ENCODE measurements around the gene ITGA5.

ITGA5 gene

GRCh38 chr12:54398995-54399793 is 19.9 kb downstream of the ITGA5 start:
- H3K9me3 ChIP-seq (ENCODE audit: low read depth, low read length), result no peaks in the 10 kb centered on the region
- no peak overlapping the region for H3K9ac ChIP-seq (ENCODE audit: insufficient read length)
- DNase-seq (ENCODE audit: low read depth, low spot score), result peak; percentile 45
- H3K36me3 ChIP-seq (ENCODE audit: insufficient read depth, low read length), result peaks cover 90% of the 10 kb centered on the region
- no peak overlapping the region for H3K4me3 ChIP-seq
- H3K27ac ChIP-seq, result no peak overlapping the region; the same call in 1 of the 2 replicates
- TF ChIP-seq POLR2AphosphoS5 (IDR thresholded peaks at IDR 0.05; ENCODE audit: borderline replicate concordance, low read depth, low read length) (no peak), EZH2 (IDR thresholded peaks at IDR 0.05) (no peak), FOXP2 (optimal IDR thresholded peaks at IDR 0.05; ENCODE audit: control extremely low read depth, extremely low read length, insufficient read depth) (no peak)

GRCh38 chr12:54398218-54398617 is 20.8 kb downstream of the ITGA5 start:
- TF ChIP-seq FOXP2 (optimal IDR thresholded peaks at IDR 0.05; ENCODE audit: control extremely low read depth, extremely low read length, insufficient read depth) (no peak), EZH2 (IDR thresholded peaks at IDR 0.05) (no peak), POLR2AphosphoS5 (IDR thresholded peaks at IDR 0.05; ENCODE audit: borderline replicate concordance, low read depth, low read length) (no peak)
- no peak overlapping the region for H3K27ac ChIP-seq
- peaks cover 81% of the 10 kb centered on the region for H3K36me3 ChIP-seq (ENCODE audit: insufficient read depth, low read length)

GRCh38 chr12:54397157-54397556 is 21.9 kb downstream of the ITGA5 start:
- Histone ChIP-seq H3K27ac (no peak overlapping the region), H3K36me3 (ENCODE audit: insufficient read depth, low read length) (peaks cover 70% of the 10 kb centered on the region)

More at GRCh38 chr12:54398218-54398617, 20.8 kb downstream of the ITGA5 start:
- Histone ChIP-seq H3K4me3 (no peak overlapping the region), H3K9ac (ENCODE audit: insufficient read length) (no peak overlapping the region), H3K9me3 (ENCODE audit: low read depth, low read length) (no peaks in the 10 kb centered on the region)
- no peak for DNase-seq (ENCODE audit: low read depth, low spot score)

GRCh38 chr12:54395545-54395944 is 23.5 kb downstream of the ITGA5 start:
- Histone ChIP-seq H3K9me3 (ENCODE audit: low read depth, low read length) (no peaks in the 10 kb centered on the region), H3K36me3 (ENCODE audit: insufficient read depth, low read length) (peaks cover 54% of the 10 kb centered on the region), H3K4me3 (no peak overlapping the region), H3K9ac (ENCODE audit: insufficient read length) (no peak overlapping the region), H3K27ac (no peak overlapping the region)
- TF ChIP-seq FOXP2 (optimal IDR thresholded peaks at IDR 0.05; ENCODE audit: control extremely low read depth, extremely low read length, insufficient read depth), result no peak
- no peak for TF ChIP-seq POLR2AphosphoS5 (IDR thresholded peaks at IDR 0.05; ENCODE audit: borderline replicate concordance, low read depth, low read length)
- no peak for TF ChIP-seq EZH2 (IDR thresholded peaks at IDR 0.05)
- DNase-seq (ENCODE audit: low read depth, low spot score), result no peak

More at GRCh38 chr12:54397157-54397556, 21.9 kb downstream of the ITGA5 start:
- TF ChIP-seq FOXP2 (optimal IDR thresholded peaks at IDR 0.05; ENCODE audit: control extremely low read depth, extremely low read length, insufficient read depth), result no peak
- TF ChIP-seq POLR2AphosphoS5 (IDR thresholded peaks at IDR 0.05; ENCODE audit: borderline replicate concordance, low read depth, low read length), result no peak
- no peak for TF ChIP-seq EZH2 (IDR thresholded peaks at IDR 0.05)
- Histone ChIP-seq H3K9ac (ENCODE audit: insufficient read length) (no peak overlapping the region), H3K4me3 (no peak overlapping the region), H3K9me3 (ENCODE audit: low read depth, low read length) (no peaks in the 10 kb centered on the region)
- no peak for DNase-seq (ENCODE audit: low read depth, low spot score)

GRCh38 chr12:54394986-54395385 is 24.1 kb downstream of the ITGA5 start:
- no peaks in the 10 kb centered on the region for H3K9me3 ChIP-seq (ENCODE audit: low read depth, low read length)
- no peak for TF ChIP-seq EZH2 (IDR thresholded peaks at IDR 0.05)
- no peak for TF ChIP-seq POLR2AphosphoS5 (IDR thresholded peaks at IDR 0.05; ENCODE audit: borderline replicate concordance, low read depth, low read length)
- TF ChIP-seq FOXP2 (optimal IDR thresholded peaks at IDR 0.05; ENCODE audit: control extremely low read depth, extremely low read length, insufficient read depth), result no peak
- H3K36me3 ChIP-seq (ENCODE audit: insufficient read depth, low read length), result peaks cover 48% of the 10 kb centered on the region
- H3K9ac ChIP-seq (ENCODE audit: insufficient read length), result no peak overlapping the region
- H3K4me3 ChIP-seq, result no peak overlapping the region
- no peak for DNase-seq (ENCODE audit: low read depth, low spot score)
- H3K27ac ChIP-seq, result no peak overlapping the region

GRCh38 chr12:54394281-54394719 is 24.8 kb downstream of the ITGA5 start:
- Histone ChIP-seq H3K9ac (ENCODE audit: insufficient read length) (no peak overlapping the region), H3K27ac (no peak overlapping the region), H3K4me3 (no peak overlapping the region), H3K9me3 (ENCODE audit: low read depth, low read length) (no peaks in the 10 kb centered on the region), H3K36me3 (ENCODE audit: insufficient read depth, low read length) (peaks cover 41% of the 10 kb centered on the region)
- no peak for TF ChIP-seq FOXP2 (optimal IDR thresholded peaks at IDR 0.05; ENCODE audit: control extremely low read depth, extremely low read length, insufficient read depth)
- TF ChIP-seq EZH2 (IDR thresholded peaks at IDR 0.05), result no peak
- TF ChIP-seq POLR2AphosphoS5 (IDR thresholded peaks at IDR 0.05; ENCODE audit: borderline replicate concordance, low read depth, low read length), result no peak
- peak; percentile 37 for DNase-seq (ENCODE audit: low read depth, low spot score)

GRCh38 chr12:54393743-54394142 is 25.3 kb downstream of the ITGA5 start:
- H3K9me3 ChIP-seq (ENCODE audit: low read depth, low read length), result no peaks in the 10 kb centered on the region
- TF ChIP-seq EZH2 (IDR thresholded peaks at IDR 0.05) (no peak), FOXP2 (optimal IDR thresholded peaks at IDR 0.05; ENCODE audit: control extremely low read depth, extremely low read length, insufficient read depth) (no peak), POLR2AphosphoS5 (IDR thresholded peaks at IDR 0.05; ENCODE audit: borderline replicate concordance, low read depth, low read length) (no peak)
- DNase-seq (ENCODE audit: low read depth, low spot score), result no peak
- no peak overlapping the region for H3K9ac ChIP-seq (ENCODE audit: insufficient read length)
- H3K4me3 ChIP-seq, result no peak overlapping the region
- no peak overlapping the region for H3K27ac ChIP-seq
- peaks cover 36% of the 10 kb centered on the region for H3K36me3 ChIP-seq (ENCODE audit: insufficient read depth, low read length)

GRCh38 chr12:54393207-54393609 is 25.9 kb downstream of the ITGA5 start:
- Histone ChIP-seq H3K36me3 (ENCODE audit: insufficient read depth, low read length) (peaks cover 31% of the 10 kb centered on the region), H3K9ac (ENCODE audit: insufficient read length) (no peak overlapping the region), H3K27ac (peak overlapping the region; percentile 75), H3K9me3 (ENCODE audit: low read depth, low read length) (no peaks in the 10 kb centered on the region), H3K4me3 (no peak overlapping the region)
- DNase-seq (ENCODE audit: low read depth, low spot score), result no peak
- TF ChIP-seq POLR2AphosphoS5 (IDR thresholded peaks at IDR 0.05; ENCODE audit: borderline replicate concordance, low read depth, low read length), result no peak
- no peak for TF ChIP-seq EZH2 (IDR thresholded peaks at IDR 0.05)
- no peak for TF ChIP-seq FOXP2 (optimal IDR thresholded peaks at IDR 0.05; ENCODE audit: control extremely low read depth, extremely low read length, insufficient read depth)
